Mucosa of stomach (tissue), 1 donor: ENCODE measurements around the gene GPR173.

ENCODE experiments used
- H3K27me3 ChIP-seq: one replicate; pipeline ENCODE4 v1.7.0; 2013; ENCODE audit warnings: mild to moderate bottlenecking, low read length; ENCODE audit not compliant: control insufficient read depth, insufficient read depth
- H3K36me3 ChIP-seq: one replicate; pipeline ENCODE4 v1.7.0; 2013; ENCODE audit warnings: low read length; ENCODE audit not compliant: control insufficient read depth, insufficient read depth
- H3K4me1 ChIP-seq: one replicate; pipeline ENCODE4 v1.7.0; 2013; ENCODE audit warnings: mild to moderate bottlenecking, low read length; ENCODE audit not compliant: control insufficient read depth, insufficient read depth
- H3K4me3 ChIP-seq: one replicate; pipeline ENCODE4 v1.7.0; 2013; ENCODE audit warnings: low read length
- H3K9ac ChIP-seq: one replicate; pipeline ENCODE4 v1.7.0; 2013; ENCODE audit warnings: mild to moderate bottlenecking, low read length, moderate library complexity
- H3K9me3 ChIP-seq: one replicate; pipeline ENCODE4 v1.7.0; 2013; ENCODE audit warnings: mild to moderate bottlenecking, low read length, moderate library complexity; ENCODE audit not compliant: control insufficient read depth
- donor health status: Pancreatic carcinoma.

GPR173 gene

GRCh38 chrX:53095796-53096195 is 47.2 kb downstream of the GPR173 start:
- Histone ChIP-seq H3K9me3 (no peaks in the 10 kb centered on the region), H3K27me3 (no peaks in the 10 kb centered on the region), H3K9ac (no peak overlapping the region), H3K36me3 (no peaks in the 10 kb centered on the region), H3K4me1 (peaks cover 5% of the 10 kb centered on the region), H3K4me3 (no peak overlapping the region)

GRCh38 chrX:53114864-53115549 is 66.4 kb downstream of the GPR173 start:
- H3K9me3 ChIP-seq = no peaks in the 10 kb centered on the region
- no peak overlapping the region for H3K9ac ChIP-seq
- no peaks in the 10 kb centered on the region for H3K36me3 ChIP-seq
- peaks cover 5% of the 10 kb centered on the region for H3K4me1 ChIP-seq
- H3K27me3 ChIP-seq = no peaks in the 10 kb centered on the region
- no peak overlapping the region for H3K4me3 ChIP-seq

- H3K4me3 ChIP-seq = no peak overlapping the region
- no peaks in the 10 kb centered on the region for H3K9me3 ChIP-seq
- H3K4me1 ChIP-seq = peaks cover 5% of the 10 kb centered on the region
- H3K9ac ChIP-seq = no peak overlapping the region
- no peaks in the 10 kb centered on the region for H3K27me3 ChIP-seq
- H3K36me3 ChIP-seq = no peaks in the 10 kb centered on the region
These were observed 66.9 kb downstream of the GPR173 start for GRCh38 chrX:53115550-53115874.

GRCh38 chrX:53116101-53116500 is 67.5 kb downstream of the GPR173 start:
- Histone ChIP-seq H3K36me3 (no peaks in the 10 kb centered on the region), H3K27me3 (no peaks in the 10 kb centered on the region), H3K4me3 (no peak overlapping the region), H3K9ac (peak overlapping the region; percentile 50), H3K9me3 (no peaks in the 10 kb centered on the region), H3K4me1 (peaks cover 5% of the 10 kb centered on the region)

GRCh38 chrX:53122013-53122412 is 73.4 kb downstream of the GPR173 start:
- no peaks in the 10 kb centered on the region for H3K36me3 ChIP-seq
- no peaks in the 10 kb centered on the region for H3K4me1 ChIP-seq
- H3K9ac ChIP-seq = no peak overlapping the region
- no peaks in the 10 kb centered on the region for H3K9me3 ChIP-seq
- H3K27me3 ChIP-seq = no peaks in the 10 kb centered on the region
- H3K4me3 ChIP-seq = no peak overlapping the region

- H3K4me3 ChIP-seq = no peak overlapping the region
- H3K4me1 ChIP-seq = no peaks in the 10 kb centered on the region
- H3K9me3 ChIP-seq = no peaks in the 10 kb centered on the region
- H3K9ac ChIP-seq = no peak overlapping the region
- no peaks in the 10 kb centered on the region for H3K36me3 ChIP-seq
- H3K27me3 ChIP-seq = no peaks in the 10 kb centered on the region
These were observed 76.9 kb downstream of the GPR173 start for GRCh38 chrX:53125506-53125905.

GRCh38 chrX:53126377-53126776 is 77.8 kb downstream of the GPR173 start:
- no peak overlapping the region for H3K4me3 ChIP-seq
- no peaks in the 10 kb centered on the region for H3K4me1 ChIP-seq
- no peaks in the 10 kb centered on the region for H3K27me3 ChIP-seq
- no peaks in the 10 kb centered on the region for H3K36me3 ChIP-seq
- H3K9me3 ChIP-seq = no peaks in the 10 kb centered on the region
- no peak overlapping the region for H3K9ac ChIP-seq

- H3K36me3 ChIP-seq = no peaks in the 10 kb centered on the region
- no peak overlapping the region for H3K9ac ChIP-seq
- no peaks in the 10 kb centered on the region for H3K27me3 ChIP-seq
- H3K9me3 ChIP-seq = no peaks in the 10 kb centered on the region
- no peak overlapping the region for H3K4me3 ChIP-seq
- H3K4me1 ChIP-seq = no peaks in the 10 kb centered on the region
These were observed 79.6 kb downstream of the GPR173 start for GRCh38 chrX:53128097-53128749.
